Gastrocnemius medialis (tissue), 4 donors: ENCODE results near the gene GALNT7. TPM values are rescaled to one million over a fixed set of nuclear protein-coding genes. Genes with fewer than 3 reads are reported as not detected.
A peak's percentile ranks its signal among the peaks of the same experiment; 100 is the strongest.

Experiments
- ATAC-seq, 2 donors: fragments of 150-250 bp; one replicate each; pipeline ENCODE4 v1.9.1; 2016
- DNase-seq, 2 donors: peaks; one replicate each; pipeline ENCODE4 v3.0.0-alpha.2; 2019
- H3K27ac ChIP-seq, 4 donors: fragments of 200-600 bp; sonication (generic); 1 replicate in 1 of 4; 2 replicates in 3 of 4; pipeline ENCODE4 v1.5.1; 2016 to 2018; ENCODE audit warnings: mild to moderate bottlenecking in 2 of 4, moderate library complexity in 1 of 4
- H3K27me3 ChIP-seq, 3 donors: fragments of 200-600 bp; sonication (generic) in 2 of 3; 1 replicate in 1 of 3; 2 replicates in 2 of 3; pipeline versions ENCODE4 v1.5.1 to v1.6.0; 2016 to 2019; ENCODE audit warnings: mild to moderate bottlenecking in 1 of 3, moderate library complexity in 1 of 3
- H3K36me3 ChIP-seq, 2 donors: fragments of 200-600 bp; sonication (generic) in 1 of 2; one replicate each; pipeline ENCODE4 v1.5.1; 2017 to 2018
- H3K4me1 ChIP-seq, 2 donors: fragments of 200-600 bp; sonication (generic) in 1 of 2; one replicate each; pipeline ENCODE4 v1.5.1; 2016 to 2017; ENCODE audit warnings: mild to moderate bottlenecking in 2 of 2
- H3K4me3 ChIP-seq, 4 donors: fragments of 200-600 bp; sonication (generic) in 3 of 4; 1 replicate in 1 of 4; 2 replicates in 3 of 4; pipeline ENCODE4 v1.5.1; 2016 to 2019; ENCODE audit warnings: mild to moderate bottlenecking in 2 of 4
- H3K9me3 ChIP-seq, 3 donors: fragments of 200-600 bp; sonication (generic) in 2 of 3; 1 replicate in 1 of 3; 2 replicates in 2 of 3; pipeline ENCODE4 v1.5.1; 2016 to 2019
- CTCF ChIP-seq, 5 experiments: fragments of 450-650 bp in 3 of 5; fragments of 200-600 bp in 2 of 5; sonication (generic) in 2 of 5; IDR thresholded peaks in 4 of 5; conservative IDR thresholded peaks in 1 of 5; 1 replicate in 4 of 5; 2 replicates in 1 of 5; pipeline ENCODE4 v1.5.1; 2016 to 2019; ENCODE audit warnings: antibody characterized with exemption in 5 of 5, mild to moderate bottlenecking in 3 of 5, moderate library complexity in 3 of 5
- POLR2A ChIP-seq, 2 donors: fragments of 450-650 bp; IDR thresholded peaks; one replicate each; pipeline ENCODE4 v1.6.1; 2017; ENCODE audit warnings: antibody characterized with exemption in 2 of 2, mild to moderate bottlenecking in 2 of 2, moderate library complexity in 2 of 2
- in situ Hi-C, 4 donors: fragments of 200-750 bp; cut with MboI; loops; one replicate each; pipeline versions ENCODE4 v1.15.0 to v1.8.0; 2017; ENCODE audit warnings: low sequenced_read_pairs in 4 of 4
- intact Hi-C: fragments of 100-400 bp; cut with DNase I; formaldehyde crosslinking; loops from one replicate; pipeline ENCODE4 v1.15.1; 2023; ENCODE audit warnings: low total_unique reads
- total RNA-seq, 4 donors: library from RNA; depleted of rRNA; stranded (reverse); fragments of >200 nt; gene quantifications; one replicate each; pipeline versions ENCODE4 v1.1.0 to v1.2.3, GENCODE V29; 2016

Gene GALNT7
- total RNA-seq, 4 donors from 2014 or later = 0.91 to 2.8 (median 1.1) TPM

- intact Hi-C loops (loop anchor here (5.0 kb wide), 2 partner anchors 120 to 290 kb away; partner anchors contain the start of gene SAP30), in situ Hi-C loops (loop anchor here in 2 of 4 donors (10.0 kb wide), 2 partner anchors 237 to 247 kb away; no protein-coding TSS in a partner anchor)
- no peaks in the 10 kb centered on the region for H3K9me3 ChIP-seq
- H3K4me3 ChIP-seq = no peak overlapping the region
- H3K36me3 ChIP-seq = no peaks in the 10 kb centered on the region
- peak; percentile 100 for ATAC-seq
- peak; percentile 79 to 81 for DNase-seq
- peak overlapping the region in 3 of 4 donors; percentile 48 to 70 (median 58) for H3K27ac ChIP-seq
- peaks cover 4 to 7% of the 10 kb centered on the region in 2 donors for H3K4me1 ChIP-seq
- no peaks in the 10 kb centered on the region for H3K27me3 ChIP-seq
- no peak for TF ChIP-seq POLR2A (IDR thresholded peaks at IDR 0.05)
- TF ChIP-seq CTCF (IDR thresholded peaks at IDR 0.05 in 4 of 5, conservative IDR thresholded peaks at IDR 0.05 in 1 of 5) = no peak
Measured at GRCh38 chr4:173252024-173252935, 83.7 kb downstream of the GALNT7 start.

GRCh38 chr4:173253561-173253960 is 85.0 kb downstream of the GALNT7 start:
- H3K36me3 ChIP-seq = no peaks in the 10 kb centered on the region
- DNase-seq (no peak), ATAC-seq (no peak)
- in situ Hi-C loops (loop anchor here in 2 of 4 donors (10.0 kb wide), 2 partner anchors 239 to 249 kb away; no protein-coding TSS in a partner anchor), intact Hi-C loops (loop anchor here (5.0 kb wide), 2 partner anchors 119 to 291 kb away; partner anchors contain the start of gene SAP30)
- no peaks in the 10 kb centered on the region for H3K9me3 ChIP-seq
- H3K27ac ChIP-seq = no peak overlapping the region
- H3K27me3 ChIP-seq = no peaks in the 10 kb centered on the region
- H3K4me3 ChIP-seq = no peak overlapping the region
- TF ChIP-seq CTCF (IDR thresholded peaks at IDR 0.05 in 4 of 5, conservative IDR thresholded peaks at IDR 0.05 in 1 of 5) = no peak
- no peak for TF ChIP-seq POLR2A (IDR thresholded peaks at IDR 0.05)
- peaks cover 4 to 7% of the 10 kb centered on the region in 2 donors for H3K4me1 ChIP-seq

GRCh38 chr4:173254646-173255045 is 86.0 kb downstream of the GALNT7 start:
- intact Hi-C loops (loop anchor here (5.0 kb wide), 3 partner anchors 87 to 292 kb away; partner anchors contain the start of genes GALNT7 and SAP30), in situ Hi-C loops (loop anchor here (5.0 to 10.0 kb wide), 4 partner anchors 227 to 250 kb away; no protein-coding TSS in a partner anchor)
- ATAC-seq = no peak
- DNase-seq = no peak
- H3K4me3 ChIP-seq = no peak overlapping the region
- no peaks in the 10 kb centered on the region for H3K9me3 ChIP-seq
- H3K4me1 ChIP-seq = peaks cover 4 to 7% of the 10 kb centered on the region in 2 donors
- H3K27me3 ChIP-seq = peaks cover 0 to 2% (median 0%) of the 10 kb centered on the region in 3 donors
- TF ChIP-seq CTCF (IDR thresholded peaks at IDR 0.05 in 4 of 5, conservative IDR thresholded peaks at IDR 0.05 in 1 of 5) (no peak), POLR2A (IDR thresholded peaks at IDR 0.05) (no peak)
- no peaks in the 10 kb centered on the region for H3K36me3 ChIP-seq
- no peak overlapping the region for H3K27ac ChIP-seq

- no peak for TF ChIP-seq CTCF (IDR thresholded peaks at IDR 0.05 in 4 of 5, conservative IDR thresholded peaks at IDR 0.05 in 1 of 5)
- TF ChIP-seq POLR2A (IDR thresholded peaks at IDR 0.05) = no peak
- intact Hi-C loops = loop anchor here (1.0 to 5.0 kb wide), 3 partner anchors 90 to 244 kb away; partner anchors contain the start of gene GALNT7
Measured at GRCh38 chr4:173256825-173257224, 88.2 kb downstream of the GALNT7 start.

More at GRCh38 chr4:173256825-173257224, 88.2 kb downstream of the GALNT7 start:
- H3K36me3 ChIP-seq = no peaks in the 10 kb centered on the region
- H3K27me3 ChIP-seq = peaks cover 0 to 2% (median 0%) of the 10 kb centered on the region in 3 donors
- H3K4me1 ChIP-seq = peaks cover 4 to 7% of the 10 kb centered on the region in 2 donors
- DNase-seq (no peak), ATAC-seq (no peak)
- in situ Hi-C loops = loop anchor here (5.0 to 10.0 kb wide), 4 partner anchors 230 to 252 kb away; no protein-coding TSS in a partner anchor
- H3K9me3 ChIP-seq = no peaks in the 10 kb centered on the region
- H3K4me3 ChIP-seq = no peak overlapping the region
- H3K27ac ChIP-seq = no peak overlapping the region
